Measurements from ENCODE around the gene TFG.

- TF ChIP-seq, protein P1, sequence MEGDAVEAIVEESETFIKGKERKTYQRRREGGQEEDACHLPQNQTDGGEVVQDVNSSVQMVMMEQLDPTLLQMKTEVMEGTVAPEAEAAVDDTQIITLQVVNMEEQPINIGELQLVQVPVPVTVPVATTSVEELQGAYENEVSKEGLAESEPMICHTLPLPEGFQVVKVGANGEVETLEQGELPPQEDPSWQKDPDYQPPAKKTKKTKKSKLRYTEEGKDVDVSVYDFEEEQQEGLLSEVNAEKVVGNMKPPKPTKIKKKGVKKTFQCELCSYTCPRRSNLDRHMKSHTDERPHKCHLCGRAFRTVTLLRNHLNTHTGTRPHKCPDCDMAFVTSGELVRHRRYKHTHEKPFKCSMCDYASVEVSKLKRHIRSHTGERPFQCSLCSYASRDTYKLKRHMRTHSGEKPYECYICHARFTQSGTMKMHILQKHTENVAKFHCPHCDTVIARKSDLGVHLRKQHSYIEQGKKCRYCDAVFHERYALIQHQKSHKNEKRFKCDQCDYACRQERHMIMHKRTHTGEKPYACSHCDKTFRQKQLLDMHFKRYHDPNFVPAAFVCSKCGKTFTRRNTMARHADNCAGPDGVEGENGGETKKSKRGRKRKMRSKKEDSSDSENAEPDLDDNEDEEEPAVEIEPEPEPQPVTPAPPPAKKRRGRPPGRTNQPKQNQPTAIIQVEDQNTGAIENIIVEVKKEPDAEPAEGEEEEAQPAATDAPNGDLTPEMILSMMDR (conservative IDR thresholded peaks at IDR 0.05): no peak
- TF ChIP-seq EZH2 (IDR thresholded peaks at IDR 0.05; ENCODE audit: low read depth): no peak
These were observed 66.9 kb downstream of the TFG start for GRCh38 chr3:100776097-100776729.

Measured in PC-9 (cell line).